Activated T-helper 1 cell treated with anti-CD3 and anti-CD28 coated beads, Interleukin-12 subunit alpha, Interleukin-12 subunit beta, Interleukin-2, Interleukin-4 antibody, amounts not matched to agents 30 ng/mL and 10 ng/mL and 1 ng/mL, durations not matched to agents 14 hours and 24 hours and 36 hours (primary cell): Measurements from ENCODE around the gene MIB2. TPM values are rescaled to one million over a fixed set of nuclear protein-coding genes. Genes with fewer than 3 reads are reported as not detected.

ENCODE experiments used
- DNase-seq: peaks from one replicate; pipeline ENCODE4 v3.0.0; 2021; ENCODE audit warnings: low spot score
- H3K27ac Mint-ChIP-seq: one replicate; pipeline ENCODE4 v1.8.0; 2021; ENCODE audit warnings: mild to moderate bottlenecking, mixed read lengths
- H3K27me3 Mint-ChIP-seq: one replicate; pipeline ENCODE4 v1.8.0; 2022; ENCODE audit warnings: mild to moderate bottlenecking, moderate library complexity, mixed read lengths; ENCODE audit not compliant: insufficient read depth
- H3K36me3 Mint-ChIP-seq: one replicate; pipeline ENCODE4 v1.8.0; 2021; ENCODE audit warnings: low read depth, mixed read lengths
- H3K4me1 Mint-ChIP-seq: one replicate; pipeline ENCODE4 v1.8.0; 2021; ENCODE audit warnings: low read depth, mixed read lengths
- H3K4me3 Mint-ChIP-seq: one replicate; pipeline ENCODE4 v1.8.0; 2021; ENCODE audit warnings: mild to moderate bottlenecking, moderate library complexity, mixed read lengths
- H3K9me3 Mint-ChIP-seq: one replicate; pipeline ENCODE4 v1.8.0; 2021; ENCODE audit warnings: mixed read lengths
- intact Hi-C: fragments of 100-400 bp; cut with micrococcal nuclease; formaldehyde crosslinking; loops from one replicate; pipeline ENCODE4 v1.15.1; 2024
- total RNA-seq: library from RNA; stranded (reverse); gene quantifications from 2 replicates; pipeline ENCODE4 v1.2.3, GENCODE V29; 2022

Gene MIB2
- total RNA-seq, 1 donor from 2014 or later, result 29.5 TPM

GRCh38 chr1:1600861-1601563 is 14.3 kb upstream of the MIB2 start:
- Mint-ChIP-seq H3K36me3 (no peaks in the 10 kb centered on the region), H3K27ac (peak overlapping the region; percentile 44), H3K4me1 (no peaks in the 10 kb centered on the region), H3K4me3 (peak overlapping the region; percentile 69), H3K27me3 (peaks cover 3% of the 10 kb centered on the region), H3K9me3 (no peaks in the 10 kb centered on the region)
- no peak for DNase-seq
- intact Hi-C loops, result no loop called here

- DNase-seq, result no peak
- intact Hi-C loops, result no loop called here
These were observed 13.6 kb upstream of the MIB2 start for GRCh38 chr1:1601564-1602303.

GRCh38 chr1:1602304-1602967 is 12.9 kb upstream of the MIB2 start:
- Mint-ChIP-seq H3K4me1 (peaks cover 9% of the 10 kb centered on the region), H3K36me3 (no peaks in the 10 kb centered on the region), H3K27me3 (peaks cover 3% of the 10 kb centered on the region), H3K4me3 (no peak overlapping the region), H3K9me3 (no peaks in the 10 kb centered on the region), H3K27ac (no peak overlapping the region)
- intact Hi-C loops, result no loop called here
- DNase-seq, result no peak

More at GRCh38 chr1:1601564-1602303, 13.6 kb upstream of the MIB2 start:
- H3K9me3 Mint-ChIP-seq, result no peaks in the 10 kb centered on the region
- H3K4me1 Mint-ChIP-seq, result peaks cover 2% of the 10 kb centered on the region
- H3K4me3 Mint-ChIP-seq, result no peak overlapping the region
- peaks cover 3% of the 10 kb centered on the region for H3K27me3 Mint-ChIP-seq
- no peaks in the 10 kb centered on the region for H3K36me3 Mint-ChIP-seq
- H3K27ac Mint-ChIP-seq, result no peak overlapping the region

- H3K36me3 Mint-ChIP-seq, result no peaks in the 10 kb centered on the region
- no peak overlapping the region for H3K4me3 Mint-ChIP-seq
- peaks cover 13% of the 10 kb centered on the region for H3K4me1 Mint-ChIP-seq
- no peaks in the 10 kb centered on the region for H3K27me3 Mint-ChIP-seq
- DNase-seq, result no peak
- intact Hi-C loops, result no loop called here
- H3K27ac Mint-ChIP-seq, result no peak overlapping the region
- H3K9me3 Mint-ChIP-seq, result no peaks in the 10 kb centered on the region
These were observed 12.3 kb upstream of the MIB2 start for GRCh38 chr1:1602968-1603506.

- no peaks in the 10 kb centered on the region for H3K36me3 Mint-ChIP-seq
- H3K4me3 Mint-ChIP-seq, result no peak overlapping the region
- H3K4me1 Mint-ChIP-seq, result peaks cover 13% of the 10 kb centered on the region
- no peak overlapping the region for H3K27ac Mint-ChIP-seq
- intact Hi-C loops, result no loop called here
- no peaks in the 10 kb centered on the region for H3K9me3 Mint-ChIP-seq
- H3K27me3 Mint-ChIP-seq, result no peaks in the 10 kb centered on the region
- no peak for DNase-seq
These were observed 11.5 kb upstream of the MIB2 start for GRCh38 chr1:1603671-1604373.

- no peak overlapping the region for H3K4me3 Mint-ChIP-seq
- peak overlapping the region; percentile 80 for H3K27ac Mint-ChIP-seq
- peaks cover 13% of the 10 kb centered on the region for H3K4me1 Mint-ChIP-seq
- no peaks in the 10 kb centered on the region for H3K27me3 Mint-ChIP-seq
- intact Hi-C loops, result no loop called here
- DNase-seq, result no peak
- no peaks in the 10 kb centered on the region for H3K9me3 Mint-ChIP-seq
- no peaks in the 10 kb centered on the region for H3K36me3 Mint-ChIP-seq
These were observed 10.8 kb upstream of the MIB2 start for GRCh38 chr1:1604374-1605033.

- Mint-ChIP-seq H3K36me3 (no peaks in the 10 kb centered on the region), H3K4me3 (no peak overlapping the region), H3K27me3 (no peaks in the 10 kb centered on the region), H3K27ac (peak overlapping the region; percentile 80), H3K9me3 (no peaks in the 10 kb centered on the region), H3K4me1 (peaks cover 13% of the 10 kb centered on the region)
- DNase-seq, result no peak
- intact Hi-C loops, result no loop called here
These were observed 10.2 kb upstream of the MIB2 start for GRCh38 chr1:1605034-1605591.

GRCh38 chr1:1605724-1606123 is 9.6 kb upstream of the MIB2 start:
- H3K4me1 Mint-ChIP-seq, result peaks cover 13% of the 10 kb centered on the region
- intact Hi-C loops, result no loop called here
- H3K9me3 Mint-ChIP-seq, result no peaks in the 10 kb centered on the region
- H3K4me3 Mint-ChIP-seq, result no peak overlapping the region
- no peak for DNase-seq
- no peaks in the 10 kb centered on the region for H3K27me3 Mint-ChIP-seq
- H3K27ac Mint-ChIP-seq, result no peak overlapping the region
- H3K36me3 Mint-ChIP-seq, result no peaks in the 10 kb centered on the region

GRCh38 chr1:1606232-1606631 is 9.1 kb upstream of the MIB2 start:
- intact Hi-C loops, result no loop called here
- Mint-ChIP-seq H3K36me3 (no peaks in the 10 kb centered on the region), H3K4me1 (peaks cover 13% of the 10 kb centered on the region), H3K27ac (no peak overlapping the region), H3K9me3 (no peaks in the 10 kb centered on the region), H3K4me3 (no peak overlapping the region), H3K27me3 (no peaks in the 10 kb centered on the region)
- DNase-seq, result no peak

- no peak for DNase-seq
- Mint-ChIP-seq H3K4me3 (no peak overlapping the region), H3K27ac (no peak overlapping the region), H3K36me3 (no peaks in the 10 kb centered on the region), H3K9me3 (no peaks in the 10 kb centered on the region), H3K27me3 (no peaks in the 10 kb centered on the region), H3K4me1 (peaks cover 30% of the 10 kb centered on the region)
- intact Hi-C loops, result loop anchor here (10.0 kb wide), 2 partner anchors 115 to 785 kb away; partner anchors contain the start of genes CDK11A, MORN1 and RER1
These were observed 5.3 kb upstream of the MIB2 start for GRCh38 chr1:1609822-1610485.

GRCh38 chr1:1610796-1611195 is 4.5 kb upstream of the MIB2 start:
- Mint-ChIP-seq H3K27ac (no peak overlapping the region), H3K4me1 (peaks cover 31% of the 10 kb centered on the region), H3K36me3 (no peaks in the 10 kb centered on the region), H3K27me3 (no peaks in the 10 kb centered on the region), H3K9me3 (no peaks in the 10 kb centered on the region), H3K4me3 (no peak overlapping the region)
- intact Hi-C loops, result loop anchor here (10.0 kb wide), 2 partner anchors 114 to 784 kb away; partner anchors contain the start of genes CDK11A, MORN1 and RER1
- no peak for DNase-seq
